Duodenal mucosa (tissue), 2 donors: Measurements from ENCODE around the gene ZNF714.
"Not testable (repeated sequence)": the region's sequence is repeated elsewhere in the genome, so short reads cannot be mapped to it uniquely, and the experiment has no call there.

Experiments
- H3K27ac ChIP-seq: one replicate; pipeline ENCODE4 v1.7.0; 2013; ENCODE audit warnings: low read depth, low read length
- H3K27me3 ChIP-seq, 2 donors: one replicate each; pipeline ENCODE4 v1.7.0; 2013; ENCODE audit warnings: low read length in 2 of 2, control low read depth in 1 of 2; ENCODE audit not compliant: insufficient read depth in 2 of 2, control insufficient read depth in 1 of 2
- H3K36me3 ChIP-seq, 2 donors: one replicate each; pipeline ENCODE4 v1.7.0; 2013; ENCODE audit warnings: low read length in 2 of 2, control low read depth in 1 of 2; ENCODE audit not compliant: insufficient read depth in 2 of 2, control insufficient read depth in 1 of 2
- H3K4me1 ChIP-seq, 2 donors: one replicate each; pipeline ENCODE4 v1.7.0; 2013; ENCODE audit warnings: low read length in 2 of 2, control low read depth in 1 of 2; ENCODE audit not compliant: insufficient read depth in 2 of 2, control insufficient read depth in 1 of 2
- H3K4me3 ChIP-seq, 2 donors: one replicate each; pipeline ENCODE4 v1.7.0; 2013; ENCODE audit warnings: low read length in 2 of 2, low read depth in 1 of 2
- H3K9ac ChIP-seq, 2 donors: one replicate each; pipeline ENCODE4 v1.7.0; 2013; ENCODE audit warnings: low read length in 2 of 2, low read depth in 1 of 2
- H3K9me3 ChIP-seq, 2 donors: one replicate each; pipeline ENCODE4 v1.7.0; 2013; ENCODE audit warnings: low read length in 2 of 2, control low read depth in 1 of 2; ENCODE audit not compliant: control insufficient read depth in 1 of 2

The ZNF714 gene

GRCh38 chr19:21128901-21129698 is 47.1 kb downstream of the ZNF714 start:
- H3K27ac ChIP-seq: no peak overlapping the region

GRCh38 chr19:21130097-21130775 is 48.2 kb downstream of the ZNF714 start:
- Histone ChIP-seq H3K36me3 (no peaks in the 10 kb centered on the region), H3K4me1 (no peaks in the 10 kb centered on the region), H3K9me3 (peaks cover 0 to 9% of the 10 kb centered on the region in 2 donors), H3K27me3 (no peaks in the 10 kb centered on the region), H3K4me3 (no peak overlapping the region), H3K9ac (no peak overlapping the region), H3K27ac (no peak overlapping the region)

More at GRCh38 chr19:21128901-21129698, 47.1 kb downstream of the ZNF714 start:
- H3K4me3 ChIP-seq: no peak overlapping the region
- H3K36me3 ChIP-seq: no peaks in the 10 kb centered on the region
- peaks cover 0 to 9% of the 10 kb centered on the region in 2 donors for H3K9me3 ChIP-seq
- H3K4me1 ChIP-seq: no peaks in the 10 kb centered on the region
- H3K9ac ChIP-seq: no peak overlapping the region
- H3K27me3 ChIP-seq: no peaks in the 10 kb centered on the region

- no peak overlapping the region for H3K27ac ChIP-seq
- peaks cover 0 to 3% of the 10 kb centered on the region in 2 donors for H3K9me3 ChIP-seq
- H3K4me1 ChIP-seq: no peaks in the 10 kb centered on the region
- no peaks in the 10 kb centered on the region for H3K27me3 ChIP-seq
- no peaks in the 10 kb centered on the region for H3K36me3 ChIP-seq
- H3K9ac ChIP-seq: no peak overlapping the region
- no peak overlapping the region for H3K4me3 ChIP-seq
These were observed 51.6 kb downstream of the ZNF714 start for GRCh38 chr19:21133633-21134032.

GRCh38 chr19:21134934-21135366 is 52.9 kb downstream of the ZNF714 start:
- Histone ChIP-seq H3K27me3 (no peaks in the 10 kb centered on the region), H3K4me3 (no peak overlapping the region), H3K9me3 (peaks cover 0 to 3% of the 10 kb centered on the region in 2 donors), H3K9ac (no peak overlapping the region), H3K27ac (no peak overlapping the region), H3K4me1 (no peaks in the 10 kb centered on the region), H3K36me3 (no peaks in the 10 kb centered on the region)

GRCh38 chr19:21135433-21135832 is 53.4 kb downstream of the ZNF714 start:
- Histone ChIP-seq H3K9me3 (peaks cover 0 to 3% of the 10 kb centered on the region in 2 donors), H3K9ac (no peak overlapping the region), H3K36me3 (no peaks in the 10 kb centered on the region), H3K27ac (no peak overlapping the region), H3K4me3 (no peak overlapping the region), H3K4me1 (no peaks in the 10 kb centered on the region), H3K27me3 (no peaks in the 10 kb centered on the region)

- no peaks in the 10 kb centered on the region for H3K9me3 ChIP-seq
- H3K27me3 ChIP-seq: no peaks in the 10 kb centered on the region
- H3K27ac ChIP-seq: no peak overlapping the region
- peaks cover 0 to 4% of the 10 kb centered on the region in 2 donors for H3K4me1 ChIP-seq
- no peak overlapping the region for H3K4me3 ChIP-seq
- no peaks in the 10 kb centered on the region for H3K36me3 ChIP-seq
- no peak overlapping the region for H3K9ac ChIP-seq
These were observed 56.1 kb downstream of the ZNF714 start for GRCh38 chr19:21138130-21138529.

GRCh38 chr19:21141006-21141405 is 59.0 kb downstream of the ZNF714 start:
- H3K27ac ChIP-seq, H3K4me1 ChIP-seq, H3K9me3 ChIP-seq, H3K4me3 ChIP-seq, H3K9ac ChIP-seq, H3K27me3 ChIP-seq: not testable (repeated sequence)
- H3K36me3 ChIP-seq: peaks cover 0 to 10% of the 10 kb centered on the region in 2 donors

- Histone ChIP-seq H3K9ac (peak within 1 kb of the TSS; percentile 85 to 92), H3K4me1 (peaks cover 0 to 4% of the 10 kb centered on the region in 2 donors), H3K36me3 (peaks cover 0 to 10% of the 10 kb centered on the region in 2 donors), H3K9me3 (no peaks in the 10 kb centered on the region), H3K27me3 (no peaks in the 10 kb centered on the region), H3K4me3 (peak within 1 kb of the TSS; percentile 89 to 93), H3K27ac (peak within 1 kb of the TSS; percentile 69)
These were observed 59.9 kb downstream of the ZNF714 start, which contains the start of gene ZNF431 for GRCh38 chr19:21141787-21142464. Gene ZNF431, plus strand, starts transcription at chr19:21142040. Its CDS starts 144 bp downstream, at chr19:21142184.

GRCh38 chr19:21143428-21143827 is 61.4 kb downstream of the ZNF714 start:
- Histone ChIP-seq H3K4me3 (no peak overlapping the region), H3K27ac (no peak overlapping the region)

GRCh38 chr19:21143854-21144253 is 61.9 kb downstream of the ZNF714 start:
- no peaks in the 10 kb centered on the region for H3K27me3 ChIP-seq
- no peaks in the 10 kb centered on the region for H3K9me3 ChIP-seq
- peaks cover 0 to 15% of the 10 kb centered on the region in 2 donors for H3K36me3 ChIP-seq
- no peak overlapping the region for H3K4me3 ChIP-seq
- no peak overlapping the region for H3K27ac ChIP-seq
- peaks cover 0 to 4% of the 10 kb centered on the region in 2 donors for H3K4me1 ChIP-seq
- no peak overlapping the region for H3K9ac ChIP-seq

More at GRCh38 chr19:21143428-21143827, 61.4 kb downstream of the ZNF714 start:
- H3K27me3 ChIP-seq: no peaks in the 10 kb centered on the region
- peaks cover 0 to 11% of the 10 kb centered on the region in 2 donors for H3K36me3 ChIP-seq
- H3K4me1 ChIP-seq: peaks cover 0 to 4% of the 10 kb centered on the region in 2 donors
- H3K9me3 ChIP-seq: no peaks in the 10 kb centered on the region
- no peak overlapping the region for H3K9ac ChIP-seq
